ENCODE measurements around the gene HOMER3. TPM values are rescaled to one million over a fixed set of nuclear protein-coding genes. Genes with fewer than 3 reads are reported as not detected.
"Not testable (repeated sequence)": the region's sequence is repeated elsewhere in the genome, so short reads cannot be mapped to it uniquely, and the experiment has no call there.

Gene HOMER3
- total RNA-seq, 1 donor from 2014 or later, result 222 TPM

GRCh38 chr19:18955042-18955441 is 14.0 kb upstream of the HOMER3 start:
- Mint-ChIP-seq H3K9me3 (ENCODE audit: unreplicated experiment) (no peaks in the 10 kb centered on the region), H3K4me1 (ENCODE audit: unreplicated experiment) (peaks cover 3% of the 10 kb centered on the region), H3K4me3 (ENCODE audit: unreplicated experiment) (peak overlapping the region; percentile 4), H3K36me3 (ENCODE audit: low read depth, unreplicated experiment) (no peaks in the 10 kb centered on the region), H3K27me3 (ENCODE audit: unreplicated experiment) (peaks cover 3% of the 10 kb centered on the region), H3K27ac (ENCODE audit: unreplicated experiment) (no peak overlapping the region)
- TF ChIP-seq CTCF (IDR thresholded peaks at IDR 0.05; ENCODE audit: unreplicated experiment), result no peak
- no peak for DNase-seq (ENCODE audit: low spot score)

GRCh38 chr19:18954094-18954493 is 13.1 kb upstream of the HOMER3 start:
- no peak overlapping the region for H3K27ac Mint-ChIP-seq (ENCODE audit: unreplicated experiment)
- peaks cover 3% of the 10 kb centered on the region for H3K4me1 Mint-ChIP-seq (ENCODE audit: unreplicated experiment)
- no peak for DNase-seq (ENCODE audit: low spot score)
- no peaks in the 10 kb centered on the region for H3K36me3 Mint-ChIP-seq (ENCODE audit: low read depth, unreplicated experiment)
- no peaks in the 10 kb centered on the region for H3K9me3 Mint-ChIP-seq (ENCODE audit: unreplicated experiment)
- no peak overlapping the region for H3K4me3 Mint-ChIP-seq (ENCODE audit: unreplicated experiment)
- no peak for TF ChIP-seq CTCF (IDR thresholded peaks at IDR 0.05; ENCODE audit: unreplicated experiment)
- H3K27me3 Mint-ChIP-seq (ENCODE audit: unreplicated experiment), result peaks cover 3% of the 10 kb centered on the region

GRCh38 chr19:18952364-18953003 is 11.5 kb upstream of the HOMER3 start:
- not testable (repeated sequence) for H3K27me3 Mint-ChIP-seq (ENCODE audit: unreplicated experiment); H3K27ac Mint-ChIP-seq (ENCODE audit: unreplicated experiment); H3K9me3 Mint-ChIP-seq (ENCODE audit: unreplicated experiment); H3K4me1 Mint-ChIP-seq (ENCODE audit: unreplicated experiment); H3K4me3 Mint-ChIP-seq (ENCODE audit: unreplicated experiment); DNase-seq (ENCODE audit: low spot score); H3K36me3 Mint-ChIP-seq (ENCODE audit: low read depth, unreplicated experiment)

- H3K27me3 Mint-ChIP-seq (ENCODE audit: unreplicated experiment), result peaks cover 3% of the 10 kb centered on the region
- no peak overlapping the region for H3K27ac Mint-ChIP-seq (ENCODE audit: unreplicated experiment)
- no peak overlapping the region for H3K4me3 Mint-ChIP-seq (ENCODE audit: unreplicated experiment)
Measured at GRCh38 chr19:18951721-18952281, 10.8 kb upstream of the HOMER3 start.

GRCh38 chr19:18949858-18950257 is 8.8 kb upstream of the HOMER3 start:
- peaks cover 8% of the 10 kb centered on the region for H3K36me3 Mint-ChIP-seq (ENCODE audit: low read depth, unreplicated experiment)
- no peak overlapping the region for H3K27ac Mint-ChIP-seq (ENCODE audit: unreplicated experiment)
- peaks cover 5% of the 10 kb centered on the region for H3K4me1 Mint-ChIP-seq (ENCODE audit: unreplicated experiment)
- H3K9me3 Mint-ChIP-seq (ENCODE audit: unreplicated experiment), result no peaks in the 10 kb centered on the region
- H3K4me3 Mint-ChIP-seq (ENCODE audit: unreplicated experiment), result no peak overlapping the region
- no peak for TF ChIP-seq CTCF (IDR thresholded peaks at IDR 0.05; ENCODE audit: unreplicated experiment)
- no peak for DNase-seq (ENCODE audit: low spot score)
- H3K27me3 Mint-ChIP-seq (ENCODE audit: unreplicated experiment), result peaks cover 7% of the 10 kb centered on the region

More at GRCh38 chr19:18951721-18952281, 10.8 kb upstream of the HOMER3 start:
- H3K9me3 Mint-ChIP-seq (ENCODE audit: unreplicated experiment), result no peaks in the 10 kb centered on the region
- H3K4me1 Mint-ChIP-seq (ENCODE audit: unreplicated experiment), result peaks cover 3% of the 10 kb centered on the region
- DNase-seq (ENCODE audit: low spot score), result no peak
- H3K36me3 Mint-ChIP-seq (ENCODE audit: low read depth, unreplicated experiment), result peaks cover under 1% of the 10 kb centered on the region
- TF ChIP-seq CTCF (IDR thresholded peaks at IDR 0.05; ENCODE audit: unreplicated experiment), result no peak

Data from endothelial cell (in vitro differentiated cells).